GM19467 (cell line): ENCODE results near the gene FXYD6.

Experiments used
- ATAC-seq: cut with Tn5 transposase; IDR thresholded peaks from one replicate; pipeline ENCODE4 v1.9.1; 2021; ENCODE audit warnings: mild to moderate bottlenecking, moderate library complexity; ENCODE audit not compliant: unreplicated experiment

The FXYD6 gene

DNA sequence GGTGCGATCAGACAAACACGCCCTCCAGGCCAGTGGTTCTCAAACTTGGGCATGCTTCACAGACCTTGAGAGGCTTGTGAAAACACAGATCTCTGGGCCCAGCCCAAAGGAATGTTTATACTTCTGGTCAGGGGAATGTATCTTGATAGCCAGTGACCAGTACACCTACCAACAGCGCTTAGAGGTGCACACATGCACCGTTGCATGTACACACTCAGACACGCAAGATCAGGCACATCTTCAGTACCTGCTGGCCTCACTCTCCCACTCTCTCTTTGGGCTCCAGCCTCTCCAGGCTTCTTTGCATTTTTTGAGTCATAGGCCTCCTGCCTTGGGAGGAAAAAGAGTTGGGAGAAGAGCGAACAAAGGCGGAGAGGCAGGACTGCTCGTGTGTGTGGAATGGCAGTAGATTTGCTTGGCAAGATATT, 11.7 kb upstream of the FXYD6 start:
- ATAC-seq = no peak

DNA sequence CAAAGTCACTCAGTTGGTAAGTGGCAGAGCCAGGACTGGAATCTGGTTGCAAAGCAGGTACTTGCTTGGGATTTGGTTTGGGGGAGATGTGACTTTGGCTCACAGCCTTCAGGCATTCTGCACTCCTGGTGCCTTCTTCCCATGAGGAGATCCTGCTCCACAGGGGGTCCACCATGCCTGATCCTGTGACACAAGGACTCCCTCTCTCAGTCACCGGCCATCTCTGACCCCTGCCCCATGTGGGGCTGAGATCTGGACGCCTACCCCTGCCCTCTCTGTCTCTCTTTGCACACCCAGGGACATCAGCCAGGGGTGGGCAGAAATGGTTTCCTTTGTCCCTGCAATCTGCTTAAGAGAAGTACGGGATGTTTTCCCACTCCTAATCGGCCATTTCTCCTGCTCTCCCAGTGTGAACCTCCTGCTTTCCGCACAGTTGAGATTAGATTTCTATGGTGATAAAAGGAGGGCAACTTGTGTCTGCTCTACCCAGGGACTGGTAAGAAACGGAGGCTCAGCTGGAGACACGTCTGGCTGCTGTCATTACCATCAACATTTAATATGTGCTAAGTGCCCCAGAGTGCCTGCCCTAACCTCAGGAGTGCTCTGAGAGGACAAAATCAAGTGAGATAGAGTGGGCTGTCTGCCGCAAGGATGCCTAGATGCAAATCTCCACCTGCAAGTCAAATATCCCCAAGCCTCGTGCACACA, 11.1 kb upstream of the FXYD6 start:
- no peak for ATAC-seq

DNA sequence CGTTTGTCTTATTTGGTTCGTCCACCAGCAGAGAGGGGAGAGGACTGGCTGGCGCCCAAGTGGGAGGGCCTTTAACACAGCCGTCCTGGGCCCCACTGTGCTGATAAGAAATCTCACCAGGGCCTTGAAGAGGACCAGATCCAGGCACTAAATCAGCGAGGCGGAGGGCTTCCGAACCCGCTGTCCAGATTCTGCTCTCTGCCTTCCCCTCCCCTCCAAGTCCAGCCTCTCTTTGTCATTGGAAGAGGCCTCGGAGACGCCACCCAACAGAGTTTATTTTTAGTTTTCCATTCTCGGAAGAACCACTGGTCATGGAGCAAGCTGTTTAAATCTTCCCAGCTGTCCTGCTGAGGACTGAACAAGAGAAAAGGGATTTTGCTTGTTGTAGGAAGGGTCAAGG, 9.3 kb upstream of the FXYD6 start:
- no peak for ATAC-seq

DNA sequence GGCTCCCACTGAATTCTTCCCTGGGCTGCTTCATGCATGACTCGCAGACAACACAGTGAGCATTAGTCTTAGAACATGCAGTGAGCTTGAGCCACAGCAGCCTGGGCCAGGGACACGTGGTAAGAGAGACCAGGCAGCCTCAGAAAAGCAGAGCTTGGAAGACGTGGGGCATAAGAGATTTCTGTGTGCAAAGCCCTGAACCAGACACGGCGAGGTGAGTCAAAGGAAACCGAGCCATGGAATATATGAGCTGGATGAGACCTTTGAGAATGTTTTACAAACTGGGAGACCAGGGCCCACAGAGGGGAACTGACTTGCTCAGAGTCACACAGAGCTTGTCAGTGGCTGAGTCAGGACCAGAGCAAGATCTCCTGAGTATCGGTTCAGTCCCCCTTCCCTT, 8.5 kb upstream of the FXYD6 start:
- ATAC-seq = no peak

DNA sequence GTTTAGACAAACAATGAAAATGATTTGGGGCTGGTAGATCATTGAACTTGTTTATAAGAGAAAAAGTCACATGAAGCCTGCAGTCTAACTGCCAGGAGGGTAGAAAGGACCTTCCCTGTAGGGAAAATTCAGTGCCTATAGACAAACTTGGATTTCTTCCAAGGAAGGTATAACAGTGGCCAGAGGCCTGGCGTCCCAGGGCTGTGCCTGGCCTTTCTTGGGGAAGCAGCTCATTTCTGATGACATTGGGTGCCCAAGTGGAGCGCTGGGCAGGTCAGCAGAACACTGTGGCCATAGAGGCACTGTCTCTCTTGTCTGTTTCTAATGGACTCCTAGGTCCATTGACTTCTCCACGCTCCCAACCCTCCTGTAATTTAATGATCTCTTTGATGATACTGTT, 6.6 kb upstream of the FXYD6 start:
- ATAC-seq = no peak

GRCh38 chr11:117882311-117882905, 6.0 kb upstream of the FXYD6 start:
- ATAC-seq = no peak

DNA sequence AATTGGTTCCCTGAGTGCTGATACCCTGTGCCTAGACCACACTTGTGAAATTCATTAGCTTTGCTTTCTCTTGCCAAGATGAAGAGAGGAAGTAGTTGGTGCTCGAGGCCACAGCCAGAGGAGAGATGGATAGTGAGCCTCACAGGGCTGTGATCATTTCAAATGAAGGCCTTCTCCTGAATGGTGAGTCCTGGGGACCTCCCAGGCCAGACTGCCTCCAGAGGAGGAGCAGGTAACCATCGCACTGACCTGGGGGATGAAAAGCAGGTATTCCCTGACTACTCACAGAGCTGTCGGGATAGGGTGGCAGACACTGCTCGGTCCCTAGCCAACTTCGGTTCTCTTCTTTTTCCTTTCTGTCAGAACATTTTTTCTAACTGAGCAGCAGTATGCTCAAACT, 4.8 kb upstream of the FXYD6 start:
- no peak for ATAC-seq

GRCh38 chr11:117879516-117880480, 3.3 kb upstream of the FXYD6 start:
- no peak for ATAC-seq

DNA sequence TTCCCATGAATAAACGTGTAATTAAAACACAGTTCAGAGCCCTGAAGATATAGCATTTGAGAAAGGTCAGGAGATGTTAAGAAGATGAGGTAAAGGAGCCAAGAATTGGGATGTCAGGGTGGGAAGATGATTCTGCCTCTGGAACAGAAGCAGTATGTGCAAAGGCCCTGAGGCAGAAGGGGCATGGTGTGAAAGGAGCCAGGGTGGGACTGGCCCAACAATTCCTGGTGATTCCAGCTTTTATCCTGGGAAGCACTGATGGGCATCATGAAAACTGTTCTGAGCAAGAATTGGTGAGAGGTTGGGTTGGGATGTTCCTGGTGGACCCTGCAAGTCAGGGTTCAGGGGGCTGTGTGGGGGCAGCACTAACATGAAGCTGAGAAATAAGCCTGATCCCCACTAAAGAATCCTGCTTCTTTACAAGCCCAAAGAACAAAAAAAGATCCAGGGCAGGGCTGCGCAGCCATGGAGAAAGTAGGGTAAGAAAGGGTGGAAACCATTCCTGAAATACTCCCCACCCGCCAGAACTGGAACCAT, 2.5 kb upstream of the FXYD6 start:
- no peak for ATAC-seq

- no peak for ATAC-seq
Observed at GRCh38 chr11:117878314-117878938, 2.0 kb upstream of the FXYD6 start.

DNA sequence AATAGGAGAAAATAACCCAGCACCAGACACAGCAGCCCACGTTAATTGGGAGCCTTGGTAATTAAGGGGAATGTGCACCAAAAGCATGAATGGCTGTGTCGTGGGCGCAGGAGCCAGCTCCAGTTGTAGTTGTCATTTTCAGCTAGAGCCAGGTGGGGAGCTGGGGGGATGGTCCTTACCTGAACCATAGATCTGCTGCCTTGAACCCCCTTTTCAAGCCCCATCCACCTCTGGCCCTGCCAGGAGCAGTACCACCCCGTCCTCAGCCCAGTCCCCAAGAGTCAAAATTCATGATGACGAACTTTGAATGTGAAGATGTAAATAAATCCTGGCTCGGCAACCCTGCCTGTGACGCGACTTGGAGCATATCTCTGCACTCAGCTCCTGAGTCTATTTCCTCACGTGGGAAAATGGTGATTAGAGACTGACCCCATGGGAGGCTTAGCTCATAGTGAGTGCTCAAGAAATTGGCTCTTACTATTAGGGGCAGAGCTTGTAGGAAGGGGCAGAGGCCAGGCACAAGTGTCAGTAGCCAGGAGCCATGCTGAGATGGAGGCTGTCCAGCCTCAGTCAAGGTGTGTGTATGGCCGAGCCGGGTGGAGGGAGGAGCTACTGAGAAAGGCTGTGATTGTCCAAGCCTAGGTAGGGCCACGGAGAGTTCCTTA, 794 bp upstream of the FXYD6 start:
- ATAC-seq = no peak

DNA sequence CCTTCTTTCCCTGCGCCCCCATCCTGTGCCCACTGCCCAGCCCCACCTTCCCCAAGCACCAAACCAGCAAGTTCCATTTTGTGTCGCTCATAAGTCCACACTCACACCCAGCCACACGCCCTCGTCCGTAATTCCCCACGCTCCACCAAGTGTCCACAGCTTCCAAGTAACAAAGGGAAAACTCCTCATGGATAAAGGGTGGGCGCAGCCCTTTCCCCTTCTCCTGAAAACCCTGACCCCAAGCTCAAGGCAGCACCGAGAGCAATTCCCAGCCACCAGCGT, 458 bp downstream of the FXYD6 start:
- no peak for ATAC-seq

DNA sequence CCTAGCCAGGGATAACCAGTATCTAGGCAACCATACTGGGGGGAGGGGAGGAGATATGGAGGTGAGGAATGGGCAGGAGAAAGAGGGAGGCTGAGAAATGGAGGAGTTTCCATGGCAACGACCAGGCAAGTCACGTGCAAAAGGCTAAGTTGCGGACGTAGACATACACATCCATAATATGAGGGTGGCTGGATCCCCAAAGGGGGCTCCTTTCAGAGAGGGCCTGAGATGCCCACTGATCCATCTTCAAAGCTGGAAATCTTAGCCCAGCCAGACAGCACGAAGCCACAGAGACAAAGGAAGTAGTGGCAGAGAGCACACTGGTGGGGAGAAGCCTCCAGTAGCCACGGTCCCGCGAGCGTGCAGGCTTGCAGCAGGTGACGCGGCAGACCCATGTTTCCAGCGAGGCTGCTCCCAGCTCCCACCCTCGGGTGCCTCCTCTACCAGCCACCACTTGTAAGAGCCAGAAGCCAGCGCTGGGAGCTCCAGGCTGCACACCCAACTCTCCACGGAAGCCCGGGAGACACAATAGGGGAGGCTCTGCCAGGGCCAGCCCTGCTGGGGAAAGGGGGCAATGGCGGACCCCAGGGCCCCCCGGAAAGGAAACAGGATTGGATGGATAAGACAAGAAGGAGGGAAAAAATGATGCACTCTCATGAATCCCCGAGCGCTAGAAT, 938 bp downstream of the FXYD6 start:
- ATAC-seq = no peak

DNA sequence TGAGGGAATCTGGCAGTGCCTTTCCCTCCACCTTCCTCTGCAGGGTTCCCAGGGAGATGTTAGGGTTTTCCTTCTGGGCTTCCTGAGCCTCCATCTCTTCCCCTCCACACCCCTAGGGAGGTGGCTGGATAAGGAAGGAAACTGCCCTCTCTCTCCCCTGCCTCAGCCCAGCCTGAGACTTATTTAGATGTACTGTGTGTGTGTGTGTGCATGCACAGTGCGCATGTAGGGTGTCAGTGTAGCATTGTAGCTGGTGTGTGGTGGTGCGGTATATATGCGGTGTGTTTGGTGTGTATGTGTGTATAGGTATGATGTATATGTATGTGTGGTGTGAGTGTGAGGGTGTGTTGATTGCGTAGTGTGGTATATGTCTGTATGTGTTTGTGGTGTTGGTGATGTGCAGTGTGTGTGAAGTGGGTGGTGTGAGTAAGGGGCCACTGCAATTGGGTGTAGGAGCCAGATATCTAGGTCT, 1.5 kb downstream of the FXYD6 start:
- ATAC-seq = no peak

- no peak for ATAC-seq
Observed at GRCh38 chr11:117874253-117874909, 2.1 kb downstream of the FXYD6 start.

DNA sequence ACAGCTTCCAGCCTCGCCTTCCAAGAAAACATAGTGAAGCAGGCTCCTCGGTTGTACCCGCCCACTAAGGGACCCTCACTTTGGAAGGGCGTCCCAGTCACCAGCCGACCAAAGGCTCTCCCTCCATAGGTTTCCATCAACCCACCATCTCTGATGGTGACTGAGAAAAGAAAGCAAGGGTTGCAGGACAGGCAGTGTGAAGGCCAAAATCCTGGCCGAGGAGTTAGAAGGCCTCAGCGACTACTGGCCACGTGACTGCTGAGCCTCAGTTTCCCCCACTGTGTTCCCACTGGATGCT, 2.7 kb downstream of the FXYD6 start:
- ATAC-seq = no peak

- no peak for ATAC-seq
Observed at GRCh38 chr11:117872975-117873827, 3.3 kb downstream of the FXYD6 start.

DNA sequence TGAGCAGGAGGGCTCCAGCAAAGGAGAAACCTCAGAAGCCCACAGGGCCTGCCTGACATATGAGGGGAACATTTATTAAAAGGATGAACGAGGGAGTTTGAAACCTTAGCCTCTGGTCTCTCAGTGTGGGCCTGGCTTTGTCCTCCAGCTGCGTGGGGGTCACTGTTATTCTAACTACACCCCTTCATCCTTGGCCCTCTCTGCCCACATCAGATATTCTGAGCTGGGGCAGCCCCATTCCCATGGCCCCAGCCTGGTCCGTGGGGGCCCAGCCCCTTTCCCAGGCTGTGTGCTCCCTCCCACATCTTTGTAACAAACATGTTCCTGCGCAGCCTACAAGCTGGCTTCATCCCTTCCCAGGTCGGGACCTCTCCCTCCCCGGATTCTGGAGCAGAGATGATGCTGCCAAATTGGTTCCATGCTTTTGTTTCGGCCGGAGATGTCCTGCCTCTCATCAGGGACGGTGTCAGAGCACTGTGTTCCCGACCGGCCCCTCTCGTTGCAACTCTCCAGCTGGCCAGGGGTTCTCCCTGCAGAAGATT, 4.0 kb downstream of the FXYD6 start:
- no peak for ATAC-seq

- ATAC-seq = no peak
Observed at GRCh38 chr11:117871784-117872183, 4.7 kb downstream of the FXYD6 start.
